C4-2B (cell line): Measurements from ENCODE around the gene MSL2.

ENCODE experiments used
- H3K27ac ChIP-seq: fragments of 450-650 bp; 2 replicates; pipeline ENCODE4 v1.5.1; 2017
- ZFX ChIP-seq: fragments of 450-650 bp; IDR thresholded peaks from 2 replicates; pipeline ENCODE4 v1.6.1; 2017
- TF ChIP-seq, protein P1 (sequence below): fragments of 450-650 bp; conservative IDR thresholded peaks from 2 replicates; pipeline ENCODE4 v1.5.1; 2017; ENCODE audit warnings: mild to moderate bottlenecking

Gene MSL2

DNA sequence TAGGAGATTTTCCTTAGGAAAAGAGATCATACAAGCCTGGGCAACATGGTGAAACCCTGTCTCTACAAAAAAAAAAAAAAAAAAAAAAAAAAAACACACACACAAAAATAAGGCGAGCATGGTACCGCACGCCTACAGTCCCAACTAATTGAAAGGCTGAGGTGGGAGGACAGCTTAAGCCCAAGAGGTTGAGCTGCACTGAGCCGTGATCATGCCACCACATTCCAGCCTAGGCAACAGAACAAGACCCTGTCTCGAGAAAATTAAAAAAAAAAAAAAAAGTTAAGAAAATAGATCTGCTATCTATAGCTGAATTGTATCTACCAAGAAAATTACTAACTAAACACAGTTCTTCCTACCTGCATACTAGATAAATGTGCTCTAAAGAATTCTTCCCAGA lies 7.1 kb downstream of the MSL2 start:
- TF ChIP-seq, protein P1, sequence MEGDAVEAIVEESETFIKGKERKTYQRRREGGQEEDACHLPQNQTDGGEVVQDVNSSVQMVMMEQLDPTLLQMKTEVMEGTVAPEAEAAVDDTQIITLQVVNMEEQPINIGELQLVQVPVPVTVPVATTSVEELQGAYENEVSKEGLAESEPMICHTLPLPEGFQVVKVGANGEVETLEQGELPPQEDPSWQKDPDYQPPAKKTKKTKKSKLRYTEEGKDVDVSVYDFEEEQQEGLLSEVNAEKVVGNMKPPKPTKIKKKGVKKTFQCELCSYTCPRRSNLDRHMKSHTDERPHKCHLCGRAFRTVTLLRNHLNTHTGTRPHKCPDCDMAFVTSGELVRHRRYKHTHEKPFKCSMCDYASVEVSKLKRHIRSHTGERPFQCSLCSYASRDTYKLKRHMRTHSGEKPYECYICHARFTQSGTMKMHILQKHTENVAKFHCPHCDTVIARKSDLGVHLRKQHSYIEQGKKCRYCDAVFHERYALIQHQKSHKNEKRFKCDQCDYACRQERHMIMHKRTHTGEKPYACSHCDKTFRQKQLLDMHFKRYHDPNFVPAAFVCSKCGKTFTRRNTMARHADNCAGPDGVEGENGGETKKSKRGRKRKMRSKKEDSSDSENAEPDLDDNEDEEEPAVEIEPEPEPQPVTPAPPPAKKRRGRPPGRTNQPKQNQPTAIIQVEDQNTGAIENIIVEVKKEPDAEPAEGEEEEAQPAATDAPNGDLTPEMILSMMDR: no peak
- no peak for TF ChIP-seq ZFX
- H3K27ac ChIP-seq: no peak overlapping the region

DNA sequence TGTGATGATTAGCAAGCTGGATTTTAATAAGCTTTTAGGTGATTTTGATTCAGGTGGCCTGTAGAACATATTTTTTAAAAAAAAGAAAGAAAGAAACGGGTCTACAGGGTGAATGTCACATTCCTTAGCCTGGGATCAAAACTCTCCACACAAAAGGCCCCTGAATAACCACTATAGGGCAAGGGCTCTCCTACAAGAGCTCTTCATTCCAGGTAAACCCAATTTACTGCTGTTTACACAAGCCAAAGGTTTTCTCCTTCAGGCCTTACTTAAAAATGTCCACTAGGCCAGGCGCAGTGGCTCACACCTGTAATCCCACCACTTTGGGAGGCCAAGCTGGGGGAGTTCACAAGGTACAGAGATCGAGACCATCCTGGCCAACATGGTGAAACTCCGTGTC lies 8.3 kb downstream of the MSL2 start:
- H3K27ac ChIP-seq: peak overlapping the region; percentile 9; the same call in 1 of the 2 replicates
- TF ChIP-seq, protein P1: no peak
- no peak for TF ChIP-seq ZFX

GRCh38 chr3:136186846-136187245 lies 9.3 kb downstream of the MSL2 start:
- no peak overlapping the region for H3K27ac ChIP-seq
- TF ChIP-seq, protein P1: no peak
- no peak for TF ChIP-seq ZFX

GRCh38 chr3:136186344-136186743 lies 9.8 kb downstream of the MSL2 start:
- TF ChIP-seq, protein P1: no peak
- no peak for TF ChIP-seq ZFX
- peak overlapping the region; percentile 6; the same call in 1 of the 2 replicates for H3K27ac ChIP-seq

- H3K27ac ChIP-seq: no peak overlapping the region
- TF ChIP-seq, protein P1: no peak
These were observed 11.4 kb downstream of the MSL2 start for GRCh38 chr3:136184703-136185102.

- no peak overlapping the region for H3K27ac ChIP-seq
- TF ChIP-seq, protein P1: no peak
- TF ChIP-seq ZFX: no peak
These were observed 14.4 kb downstream of the MSL2 start for GRCh38 chr3:136181741-136182140.

- no peak for TF ChIP-seq ZFX
- TF ChIP-seq, protein P1: no peak
- no peak overlapping the region for H3K27ac ChIP-seq
These were observed 18.3 kb downstream of the MSL2 start for GRCh38 chr3:136177876-136178275.
